Activated B cell treated with CpG ODN at 0.5 μM for 24 hours (primary cell): ENCODE data around the gene GALNT4. TPM values are rescaled to one million over a fixed set of nuclear protein-coding genes. Genes with fewer than 3 reads are reported as not detected.

ENCODE experiments used
- ATAC-seq: fragments of 200-7000 bp; cut with Tn5 transposase; one replicate; pipeline ENCODE4 v1.10.0; 2021; ENCODE audit warnings: low read depth, mild to moderate bottlenecking, moderate library complexity
- CTCF ChIA-PET: fragments of 350-600 bp; sonication (Branson Sonifier 250); formaldehyde crosslinking; loops from one replicate; lab custom pipeline; 2021; ENCODE audit warnings: antibody characterized with exemption; lab: Charles Lee
- POLR2A ChIA-PET: fragments of 350-600 bp; sonication (Branson Sonifier 250); formaldehyde crosslinking; loops from one replicate; lab custom pipeline; 2021; ENCODE audit warnings: antibody characterized with exemption; lab: Charles Lee
- DNase-seq: peaks from one replicate; pipeline ENCODE4 v3.0.0; 2022
- H3K27ac Mint-ChIP-seq: one replicate; pipeline ENCODE4 v1.8.0; 2020; ENCODE audit warnings: mixed read lengths
- H3K27me3 Mint-ChIP-seq: one replicate; pipeline ENCODE4 v1.8.0; 2021; ENCODE audit warnings: mixed read lengths
- H3K36me3 Mint-ChIP-seq: one replicate; pipeline ENCODE4 v1.8.0; 2021; ENCODE audit warnings: low read depth, mixed read lengths
- H3K4me1 Mint-ChIP-seq: one replicate; pipeline ENCODE4 v1.8.0; 2021; ENCODE audit warnings: mixed read lengths
- H3K4me3 Mint-ChIP-seq: one replicate; pipeline ENCODE4 v1.8.0; 2020; ENCODE audit warnings: mild to moderate bottlenecking, mixed read lengths
- H3K9me3 Mint-ChIP-seq: one replicate; pipeline ENCODE4 v1.8.0; 2020; ENCODE audit warnings: mixed read lengths
- CTCF ChIP-seq: fragments of 200-600 bp; IDR thresholded peaks from one replicate; pipeline ENCODE4 v1.8.0; 2022; ENCODE audit warnings: antibody characterized with exemption, mild to moderate bottlenecking
- intact Hi-C: fragments of 100-400 bp; cut with micrococcal nuclease; formaldehyde crosslinking; loops from one replicate; pipeline ENCODE4 v1.15.1; 2024
- total RNA-seq: library from RNA; stranded (reverse); gene quantifications from 2 replicates; pipeline ENCODE4 v1.2.3, GENCODE V29; 2022

GALNT4 gene
- total RNA-seq, 1 donor from 2014 or later = 6.2 TPM

- Mint-ChIP-seq H3K4me1 (no peaks in the 10 kb centered on the region), H3K4me3 (no peak overlapping the region), H3K27me3 (no peaks in the 10 kb centered on the region), H3K27ac (no peak overlapping the region), H3K36me3 (no peaks in the 10 kb centered on the region), H3K9me3 (no peaks in the 10 kb centered on the region)
- DNase-seq (no peak), ATAC-seq (no peak)
- intact Hi-C loops = no loop called here
- POLR2A ChIA-PET = no interaction called here
- TF ChIP-seq CTCF = no peak
- CTCF ChIA-PET = no interaction called here
These were observed 43.2 kb upstream of the GALNT4 start for GRCh38 chr12:89567691-89568239.

- H3K36me3 Mint-ChIP-seq = no peaks in the 10 kb centered on the region
- ChIA-PET CTCF (interaction anchor here (0.7 kb wide), 1 partner anchor 457 kb away, joined by 3 read pairs; no protein-coding TSS in a partner anchor), POLR2A (no interaction called here)
- DNase-seq = no peak
- no peaks in the 10 kb centered on the region for H3K4me1 Mint-ChIP-seq
- ATAC-seq = no peak
- no peak overlapping the region for H3K27ac Mint-ChIP-seq
- no peaks in the 10 kb centered on the region for H3K9me3 Mint-ChIP-seq
- no peaks in the 10 kb centered on the region for H3K27me3 Mint-ChIP-seq
- intact Hi-C loops = no loop called here
- TF ChIP-seq CTCF = no peak
- no peak overlapping the region for H3K4me3 Mint-ChIP-seq
These were observed 42.0 kb upstream of the GALNT4 start for GRCh38 chr12:89566615-89567014.

GRCh38 chr12:89565002-89565401 is 40.4 kb upstream of the GALNT4 start:
- no peak for DNase-seq
- H3K4me3 Mint-ChIP-seq = no peak overlapping the region
- TF ChIP-seq CTCF = no peak
- H3K27ac Mint-ChIP-seq = no peak overlapping the region
- no peaks in the 10 kb centered on the region for H3K36me3 Mint-ChIP-seq
- ChIA-PET POLR2A (interaction anchor here (0.7 kb wide), 1 partner anchor 642 kb away, joined by 3 read pairs; no protein-coding TSS in a partner anchor), CTCF (interaction anchor here (0.6 to 0.8 kb wide), 2 partner anchors 22 to 274 kb away, joined by 3 to 4 read pairs; no protein-coding TSS in a partner anchor)
- H3K4me1 Mint-ChIP-seq = no peaks in the 10 kb centered on the region
- no peaks in the 10 kb centered on the region for H3K27me3 Mint-ChIP-seq
- intact Hi-C loops = no loop called here
- no peak for ATAC-seq
- no peaks in the 10 kb centered on the region for H3K9me3 Mint-ChIP-seq

GRCh38 chr12:89559753-89560152 is 35.2 kb upstream of the GALNT4 start:
- Mint-ChIP-seq H3K4me3 (no peak overlapping the region), H3K27me3 (no peaks in the 10 kb centered on the region), H3K36me3 (no peaks in the 10 kb centered on the region), H3K4me1 (no peaks in the 10 kb centered on the region), H3K9me3 (no peaks in the 10 kb centered on the region), H3K27ac (no peak overlapping the region)
- DNase-seq (no peak), ATAC-seq (no peak)
- intact Hi-C loops = no loop called here
- no peak for TF ChIP-seq CTCF
- ChIA-PET CTCF (no interaction called here), POLR2A (no interaction called here)

- no peak overlapping the region for H3K4me3 Mint-ChIP-seq
- CTCF ChIA-PET = interaction anchor here (1.5 kb wide), 1 partner anchor 14 kb away, joined by 9 read pairs; no protein-coding TSS in a partner anchor
- DNase-seq = no peak
- ATAC-seq = no peak
- TF ChIP-seq CTCF = no peak
- H3K4me1 Mint-ChIP-seq = no peaks in the 10 kb centered on the region
- POLR2A ChIA-PET = no interaction called here
- H3K27me3 Mint-ChIP-seq = no peaks in the 10 kb centered on the region
- intact Hi-C loops = no loop called here
- no peak overlapping the region for H3K27ac Mint-ChIP-seq
- H3K9me3 Mint-ChIP-seq = no peaks in the 10 kb centered on the region
- H3K36me3 Mint-ChIP-seq = no peaks in the 10 kb centered on the region
These were observed 32.4 kb upstream of the GALNT4 start for GRCh38 chr12:89556976-89557375.
